ENCODE measurements around the gene POLR3A.
A peak's percentile ranks its signal among the peaks of the same experiment; 100 is the strongest.

POLR3A gene

DNA sequence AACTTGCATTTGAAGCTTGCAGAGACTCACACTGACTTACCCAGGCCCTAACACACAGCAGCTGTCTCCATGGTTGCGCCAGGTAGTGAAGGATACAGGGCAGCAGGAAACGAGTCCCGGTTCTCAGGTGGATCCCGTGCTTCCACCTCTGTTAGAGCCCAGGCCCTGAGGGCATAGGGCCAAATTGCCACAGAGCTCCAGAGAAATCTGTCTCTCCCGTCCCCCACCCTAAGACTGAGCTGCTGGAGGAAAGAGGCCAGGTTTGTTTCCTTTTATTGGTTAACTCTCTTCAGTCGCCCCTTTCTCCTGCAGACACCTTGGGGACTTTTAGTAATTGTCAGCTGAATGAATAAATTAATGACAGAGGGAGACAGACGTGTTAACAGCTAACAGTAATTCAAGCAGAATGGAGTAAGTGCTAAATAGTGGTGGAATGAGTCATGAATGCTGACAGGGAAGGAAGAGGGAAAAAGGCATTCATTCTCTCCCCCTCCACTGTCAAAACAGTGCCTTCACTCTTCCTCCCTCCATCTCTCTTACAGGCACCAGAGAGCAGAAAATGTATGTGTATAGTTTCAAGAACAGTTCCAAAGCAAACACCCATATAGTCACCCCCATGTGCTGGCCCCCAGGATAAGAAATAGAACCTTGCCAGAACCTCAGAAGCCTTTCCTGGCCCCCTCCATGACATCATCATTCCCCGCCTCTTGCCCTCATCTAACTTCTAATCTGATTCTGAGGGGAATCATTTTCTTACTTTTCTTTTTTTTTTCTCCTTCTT lies 86.0 kb downstream of the POLR3A start:
- peak; percentile 94 for DNase-seq

- no peak for DNase-seq
Observed at GRCh38 chr10:77941790-77942189, 87.5 kb downstream of the POLR3A start.

DNA sequence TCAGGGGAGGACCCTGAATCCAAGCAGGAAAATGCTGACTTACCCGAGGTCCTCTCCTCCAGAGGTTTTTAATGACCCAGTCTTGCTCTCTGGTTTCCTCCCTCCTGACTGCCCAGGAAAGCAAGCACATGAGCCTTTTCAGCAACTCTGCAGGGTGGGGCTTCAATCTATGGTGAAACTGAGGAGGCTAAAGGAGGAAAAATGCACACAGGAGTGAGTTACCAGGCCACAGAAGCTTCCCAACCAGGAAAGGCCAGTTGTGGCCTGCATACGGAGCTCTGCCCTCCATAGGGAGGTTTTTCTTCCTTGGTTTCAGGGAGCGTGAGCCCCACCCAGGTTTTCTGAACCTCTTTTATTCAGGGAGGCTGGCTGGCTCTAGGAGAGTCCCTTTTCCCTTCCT lies 88.7 kb downstream of the POLR3A start:
- DNase-seq, result no peak

DNA sequence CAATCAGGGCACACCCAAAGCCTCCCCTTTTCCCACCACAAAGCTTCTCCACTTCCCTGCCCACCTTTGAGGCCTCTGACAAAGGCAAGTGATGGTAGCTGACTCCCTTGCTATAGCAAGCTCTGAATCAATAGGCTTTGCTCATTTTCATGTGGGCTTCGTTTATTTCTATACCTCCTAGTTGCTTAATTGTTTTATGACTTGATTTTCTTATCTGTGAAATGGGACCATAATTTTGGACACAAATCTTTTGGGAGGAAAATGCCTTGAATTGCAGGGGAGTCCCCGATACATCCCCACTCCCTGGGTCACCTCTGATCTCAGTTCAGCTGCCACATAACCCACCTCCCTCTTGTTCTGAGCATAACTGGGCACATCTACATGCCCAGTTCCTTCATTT lies 89.1 kb downstream of the POLR3A start:
- DNase-seq, result no peak

GRCh38 chr10:77939561-77940001 lies 89.7 kb downstream of the POLR3A start:
- peak; percentile 68 for DNase-seq

- DNase-seq, result no peak
Observed at GRCh38 chr10:77936697-77937567, 92.4 kb downstream of the POLR3A start.

- DNase-seq, result no peak
Observed at GRCh38 chr10:77932016-77932715, 97.1 kb downstream of the POLR3A start.

DNA sequence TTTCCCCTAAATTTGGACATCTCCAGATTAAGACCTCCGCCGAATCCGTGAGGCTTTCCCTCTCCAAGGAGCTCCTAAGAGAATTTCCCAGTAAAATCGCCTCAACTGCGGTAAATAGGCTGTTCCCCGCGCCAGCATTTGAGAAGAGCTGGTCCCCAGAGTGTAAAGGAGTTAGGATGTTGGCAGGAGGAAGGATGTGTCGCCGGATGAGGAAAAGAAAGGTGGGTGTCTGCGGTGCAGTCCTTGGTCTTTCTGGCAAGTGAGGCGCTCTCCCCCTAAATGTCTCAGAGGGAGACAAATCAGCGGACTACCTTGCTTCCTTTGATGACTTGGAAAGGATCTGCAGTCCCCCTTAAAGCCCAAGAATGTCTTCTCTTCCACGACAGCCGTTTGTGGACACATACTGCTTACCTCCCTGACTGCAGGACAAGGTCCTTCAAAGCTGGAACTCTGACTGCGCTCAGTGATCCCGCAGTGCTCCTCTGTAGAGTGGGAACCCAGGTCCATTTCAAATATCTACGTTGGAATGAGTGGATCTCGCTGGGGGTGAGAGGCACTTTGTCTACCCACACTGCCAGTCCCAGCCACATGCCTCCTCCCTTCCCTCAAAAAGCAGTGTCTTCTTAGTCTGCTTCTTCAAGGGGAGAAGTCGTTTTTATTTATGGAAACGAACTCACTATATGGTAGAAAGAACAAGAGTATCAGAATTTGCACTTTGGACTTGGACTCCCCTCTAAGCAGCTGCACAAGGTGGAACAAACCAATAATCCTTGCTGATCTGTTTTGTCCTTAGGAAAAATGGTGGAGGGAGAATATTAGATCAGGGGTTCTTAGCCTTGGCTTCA lies 101.7 kb downstream of the POLR3A start:
- DNase-seq, result no peak

DNA sequence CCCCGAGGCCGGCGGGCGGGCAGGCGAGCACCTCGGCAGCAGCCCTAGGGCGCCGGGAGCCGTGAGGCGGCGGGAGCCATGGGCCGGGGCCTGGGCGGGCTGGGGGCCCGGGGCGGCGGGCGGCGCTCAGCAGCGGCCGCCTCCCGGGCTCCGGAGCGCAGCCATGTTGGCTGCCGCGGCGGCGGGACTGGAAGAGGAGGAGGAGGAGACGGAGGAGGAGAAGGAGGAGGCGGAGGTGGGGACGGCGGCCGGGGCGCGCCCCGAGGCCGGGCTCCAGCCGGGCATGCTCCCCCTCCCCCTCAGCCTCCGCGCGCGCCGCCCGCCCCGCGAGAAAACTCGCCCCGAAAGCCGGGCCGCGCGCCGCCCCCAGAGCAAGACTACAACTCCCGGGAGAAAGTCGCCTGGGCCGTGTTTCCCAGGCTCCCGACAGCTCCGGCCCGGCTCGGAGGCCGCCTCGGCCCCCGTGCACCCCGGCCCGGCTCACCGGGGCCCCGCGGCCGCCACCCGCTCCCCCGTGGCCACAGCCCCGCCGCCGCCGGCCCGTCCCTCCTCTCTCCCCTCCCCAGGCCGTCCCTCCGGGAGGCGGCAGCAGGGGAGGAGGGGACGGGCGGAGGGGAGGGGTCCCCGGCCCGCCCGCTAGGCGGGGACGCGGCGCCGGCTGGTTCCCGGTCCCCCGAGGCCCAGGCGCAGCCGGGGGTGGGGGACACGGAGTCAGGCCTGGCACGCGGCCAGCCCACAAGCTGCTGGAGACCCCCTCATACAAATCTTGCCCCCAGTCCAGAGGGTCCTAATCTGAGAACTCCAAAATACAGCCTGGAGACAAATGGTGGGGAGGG lies 102.5 kb downstream of the POLR3A start, which contains the start of gene DLG5:
Gene DLG5, minus strand, starts transcription at position 190 of the 836 bp plus-strand sequence. CDS start 235 bp downstream, outside the sequence.
- peak; percentile 68 for DNase-seq

- DNase-seq, result no peak
Observed at GRCh38 chr10:77925795-77926565, 103.3 kb downstream of the POLR3A start.

DNA sequence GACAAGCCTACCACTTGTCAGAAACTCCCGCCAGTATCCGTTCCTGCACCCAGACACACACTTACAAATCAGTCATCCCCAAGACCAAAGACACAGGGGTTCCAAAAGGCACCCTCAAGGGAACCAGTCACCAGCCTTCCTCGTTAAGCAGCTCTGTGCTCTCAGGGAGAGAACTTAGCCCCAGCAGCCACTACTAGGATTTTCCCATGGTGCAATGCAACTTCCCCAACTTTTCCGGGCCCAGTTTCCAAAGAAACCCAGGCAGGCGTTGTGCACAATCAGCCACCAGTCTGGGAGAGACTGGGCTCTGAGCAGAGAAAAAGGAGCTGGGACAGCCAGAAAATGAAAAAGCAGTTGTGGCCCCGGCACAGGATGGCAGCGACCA lies 103.9 kb downstream of the POLR3A start:
- peak; percentile 38 for DNase-seq

- no peak for DNase-seq
Observed at GRCh38 chr10:77922566-77923179, 106.6 kb downstream of the POLR3A start.

DNA sequence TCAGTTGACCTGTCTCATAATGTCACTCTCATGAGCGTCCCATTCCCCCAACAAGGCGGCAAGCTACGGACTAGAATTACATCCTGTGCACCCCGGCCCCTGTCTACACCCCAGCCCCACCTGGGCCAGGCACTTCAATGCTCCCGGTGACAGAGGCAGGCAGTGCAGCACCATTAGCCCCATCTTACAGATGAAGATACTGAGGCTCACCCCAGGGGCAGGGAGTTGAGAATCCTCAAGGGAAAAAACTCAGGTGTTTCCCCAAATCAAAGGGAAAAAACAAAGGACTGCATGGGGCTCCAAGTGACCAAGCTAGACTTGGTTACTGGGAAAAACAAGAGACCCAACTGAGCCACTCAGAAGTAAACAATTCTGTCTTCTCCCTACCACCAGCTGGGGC lies 107.3 kb downstream of the POLR3A start:
- DNase-seq, result no peak

- no peak for DNase-seq
Observed at GRCh38 chr10:77921395-77921794, 107.9 kb downstream of the POLR3A start.

- no peak for DNase-seq
Observed at GRCh38 chr10:77920495-77920894, 108.8 kb downstream of the POLR3A start.

DNA sequence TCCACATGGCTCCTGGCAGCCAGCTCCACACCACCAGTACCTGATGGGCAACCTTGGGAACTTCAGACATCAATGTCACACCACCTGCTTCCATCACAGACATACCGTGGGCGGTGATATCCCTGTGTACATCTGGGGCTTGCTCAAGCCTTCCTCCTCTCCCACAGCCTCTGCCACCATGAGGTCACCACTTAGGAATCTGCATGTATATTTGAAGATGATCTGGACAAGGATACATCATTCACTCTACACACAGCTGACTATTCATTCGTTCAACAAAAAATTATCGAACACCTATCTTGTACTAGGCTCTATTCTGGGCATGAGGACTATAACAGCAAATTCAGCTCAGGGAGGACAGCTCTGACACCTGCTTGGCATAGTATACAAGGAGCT lies 109.6 kb downstream of the POLR3A start:
- peak; percentile 82 for DNase-seq

Data from fibroblast of skin of abdomen (primary cell).